ENCODE results near the gene B4GALT4.

The B4GALT4 gene

DNA sequence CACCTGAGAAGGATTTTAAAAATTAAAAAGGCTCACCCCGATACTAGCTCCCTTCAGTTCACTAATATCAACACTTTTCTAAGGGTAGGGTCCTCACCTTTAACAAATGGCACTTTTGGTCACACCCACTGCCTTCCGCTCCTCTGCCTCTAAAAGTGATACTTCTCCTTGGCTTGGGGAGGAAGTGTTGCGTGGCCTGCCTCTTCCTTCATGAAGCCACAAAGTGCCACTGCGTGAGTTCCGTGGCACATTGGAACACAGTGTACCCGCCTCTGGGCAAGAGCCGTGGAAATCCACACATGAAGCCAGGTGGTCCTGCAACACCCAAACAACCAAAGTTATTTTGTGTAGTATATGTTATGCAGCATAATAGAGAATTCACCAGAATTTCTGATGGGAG is 3.9 kb downstream of the B4GALT4 start:
- peak; percentile 60 for DNase-seq

DNA sequence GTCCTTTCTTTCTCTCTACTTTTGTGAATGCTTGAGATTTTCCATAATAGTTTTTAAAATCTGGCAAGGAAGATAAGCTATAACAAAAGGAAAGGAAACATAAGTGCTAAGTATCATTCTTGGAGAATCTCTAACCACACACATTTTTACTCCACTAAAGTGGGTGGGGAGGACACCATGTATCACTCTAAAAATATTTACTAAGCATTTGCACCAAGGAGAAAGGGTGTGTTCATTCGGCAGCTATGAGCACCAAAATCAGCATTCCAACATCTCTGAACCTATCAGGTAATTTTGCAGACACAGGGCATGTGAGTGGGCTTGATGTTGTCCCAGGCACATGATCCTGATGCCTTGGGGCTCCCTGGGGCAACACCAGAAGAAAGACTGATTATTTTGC is 5.5 kb downstream of the B4GALT4 start:
- no peak for DNase-seq

DNA sequence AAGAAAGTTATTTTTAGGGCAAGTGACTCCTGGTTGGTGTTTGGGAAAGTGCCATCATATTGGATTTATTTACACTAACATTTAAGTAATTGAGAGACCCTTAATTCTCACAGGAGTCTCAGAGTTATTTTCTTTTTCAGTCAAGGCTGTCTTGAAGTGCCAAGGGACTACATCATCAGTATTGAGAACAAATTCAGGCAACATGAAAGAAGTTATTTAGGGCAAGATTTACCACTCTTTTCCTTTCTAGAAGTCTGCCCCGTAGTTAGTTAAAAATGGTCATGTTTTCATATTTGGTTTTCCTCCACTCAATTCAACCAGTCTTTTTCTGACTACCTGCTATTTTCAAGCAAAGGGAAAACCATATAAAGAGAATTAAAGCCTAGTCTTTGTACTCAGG is 6.1 kb downstream of the B4GALT4 start:
- no peak for DNase-seq

DNA sequence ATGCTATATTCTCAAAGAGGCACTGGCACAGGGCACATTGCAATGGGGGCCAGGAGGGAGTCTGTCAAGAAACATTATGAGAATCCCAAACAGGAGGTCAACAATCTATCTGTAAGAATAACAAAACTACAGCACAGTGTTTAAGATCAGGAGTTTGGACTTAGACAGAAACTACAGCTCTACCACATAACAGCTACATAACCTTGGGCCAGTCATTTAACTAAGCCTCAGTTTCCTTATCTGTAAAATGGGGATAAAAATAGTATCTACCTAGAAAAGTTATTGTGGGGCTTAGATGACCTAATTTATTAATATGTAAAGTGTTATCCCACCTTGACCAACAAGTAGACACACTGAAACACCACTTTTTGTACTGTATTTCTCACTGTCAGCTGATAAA is 9.9 kb downstream of the B4GALT4 start:
- DNase-seq: no peak

DNA sequence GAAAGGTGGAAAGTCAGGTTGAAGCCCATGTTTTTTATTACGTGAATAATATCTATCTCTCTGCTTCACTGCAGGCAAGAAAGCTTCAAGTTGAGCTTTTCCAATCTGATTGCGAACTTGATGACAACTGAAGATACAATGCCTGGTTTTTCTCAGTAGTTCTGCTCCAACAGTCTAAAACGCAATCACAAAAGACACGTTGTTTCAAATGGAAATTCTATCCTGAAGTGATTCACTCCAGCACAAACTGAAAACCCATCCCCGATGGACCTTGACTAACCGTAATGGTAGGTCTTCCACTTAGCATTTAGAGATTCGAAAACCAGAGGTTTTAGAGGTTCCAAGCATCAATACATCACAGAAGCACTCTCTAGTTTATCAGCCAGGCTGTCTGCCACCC is 10.6 kb downstream of the B4GALT4 start:
- no peak for DNase-seq

DNA sequence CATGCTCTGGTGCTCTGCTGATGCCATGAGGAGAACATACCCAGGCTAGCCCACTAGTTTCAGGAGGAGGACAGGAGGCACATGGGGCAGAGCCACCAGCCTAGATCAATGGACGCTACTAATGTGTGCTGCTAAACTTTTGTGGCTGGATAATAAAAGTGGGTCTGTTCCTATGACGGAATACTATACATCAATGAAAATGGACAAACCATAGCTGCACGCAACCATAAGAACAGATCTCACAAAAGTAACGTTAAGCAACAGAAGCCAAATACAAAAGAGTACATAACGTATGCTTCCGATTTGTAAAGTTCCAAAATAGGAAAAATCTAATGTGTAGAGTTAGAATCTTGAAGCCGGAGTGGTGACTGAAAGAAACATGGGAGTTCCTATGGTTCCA is 11.5 kb downstream of the B4GALT4 start:
- DNase-seq: no peak

DNA sequence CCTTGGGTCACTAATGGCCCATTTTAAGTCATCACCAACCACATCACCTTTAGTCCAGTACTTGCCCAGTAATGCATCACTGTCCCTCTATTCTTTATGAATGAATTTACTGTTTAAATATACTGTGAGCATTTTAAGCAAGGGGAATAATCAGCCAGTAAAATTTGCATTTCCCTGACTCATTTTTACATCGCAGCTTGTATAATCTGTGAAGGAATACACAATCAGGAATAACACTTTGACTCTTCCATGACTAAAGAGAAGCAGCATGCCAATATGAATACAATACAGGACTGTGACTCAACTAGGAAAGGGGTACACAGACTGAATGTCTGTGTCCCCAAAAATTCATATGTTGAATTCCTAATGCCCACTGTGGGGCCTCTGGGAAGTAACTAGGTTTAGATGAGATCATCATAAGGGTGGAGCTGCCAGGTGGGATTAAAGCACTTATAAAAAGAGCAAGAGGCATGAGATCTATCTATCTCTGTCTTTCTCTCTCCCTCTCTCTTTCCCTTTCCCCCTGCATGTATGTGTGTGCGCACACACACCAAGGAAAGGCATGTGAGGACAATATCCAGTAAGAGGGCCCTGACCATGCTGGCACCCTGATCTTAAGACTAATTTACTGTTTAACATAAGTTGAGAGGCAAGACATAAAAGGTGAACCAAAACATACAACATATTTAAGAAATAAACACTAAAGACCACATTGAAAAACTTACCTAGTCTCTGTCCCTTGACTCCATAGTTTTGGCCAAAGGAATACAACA is 12.1 kb downstream of the B4GALT4 start:
- no peak for DNase-seq

DNA sequence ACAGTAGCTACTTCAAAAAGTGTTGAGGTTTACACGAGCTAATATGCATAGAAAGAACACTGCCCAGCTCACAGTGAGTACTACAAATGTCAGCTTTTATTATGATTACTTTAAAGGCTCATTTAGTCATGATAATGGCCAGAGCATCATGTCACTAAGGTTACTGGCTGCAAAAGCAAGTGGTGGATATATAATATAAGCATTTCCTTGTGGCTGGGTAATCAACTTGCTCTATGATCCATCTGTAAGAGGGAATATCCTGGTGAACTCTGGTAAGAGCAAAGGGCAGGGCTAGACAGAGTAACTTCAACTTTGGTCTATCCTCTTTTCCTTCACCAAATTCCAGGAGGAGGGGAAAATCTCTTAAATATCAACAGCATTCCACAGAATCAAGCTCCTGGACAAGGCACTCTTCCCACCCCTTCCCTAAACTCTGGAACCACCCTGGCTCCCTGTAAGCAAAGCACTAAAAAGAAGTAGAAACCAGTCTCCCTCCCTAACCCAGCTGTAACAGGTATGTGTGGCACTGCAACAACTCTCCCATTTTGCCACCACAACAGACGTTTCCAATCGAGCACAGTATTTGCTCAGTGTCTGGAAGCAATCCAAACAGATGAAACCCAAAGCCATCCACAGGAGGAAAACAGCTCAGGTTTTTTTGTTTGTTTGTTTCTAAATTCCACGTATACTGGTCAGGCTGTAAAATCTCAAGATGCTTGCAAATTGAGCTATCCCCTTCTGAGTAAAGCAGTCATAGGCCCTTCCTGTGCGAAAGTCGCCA is 13.4 kb downstream of the B4GALT4 start:
- DNase-seq: no peak

DNA sequence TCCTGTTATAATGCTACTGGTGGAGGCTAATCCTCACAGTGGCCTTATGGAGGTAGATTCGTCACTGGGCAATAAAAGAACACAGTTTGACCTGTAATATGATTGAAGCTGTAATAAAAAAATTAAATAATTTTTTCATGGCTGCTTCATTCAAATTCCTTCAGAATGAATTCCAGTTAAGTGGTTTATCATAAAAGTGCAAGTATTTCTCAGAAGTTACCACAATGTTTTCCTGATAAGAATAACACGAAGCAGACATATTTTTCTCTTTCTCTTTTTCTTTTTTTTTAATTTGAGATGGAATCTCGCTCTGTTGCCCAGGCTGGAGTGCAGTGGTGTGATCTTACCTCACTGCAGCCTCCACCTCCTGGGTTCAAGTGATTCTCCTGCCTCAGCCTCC is 15.6 kb downstream of the B4GALT4 start:
- DNase-seq: no peak

DNA sequence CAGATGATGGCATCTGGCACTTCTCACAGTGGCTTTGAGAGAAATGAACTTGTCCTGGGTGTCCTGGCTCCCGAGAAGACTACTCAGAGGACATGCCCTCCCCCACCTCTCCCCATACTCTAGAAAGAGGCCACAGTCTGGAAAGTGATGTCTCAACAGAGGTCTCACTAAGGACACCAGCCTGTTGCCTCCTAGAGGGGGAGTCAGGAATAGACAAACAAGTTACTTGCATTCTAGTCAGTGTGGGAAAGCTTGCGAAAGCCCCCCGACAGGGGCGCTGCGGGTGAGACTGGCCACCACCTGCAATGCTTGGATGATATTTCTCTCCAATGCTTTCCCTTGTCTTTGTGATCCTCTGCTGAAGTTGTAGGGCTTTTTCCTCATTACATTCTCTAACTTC is 17.2 kb downstream of the B4GALT4 start:
- no peak for DNase-seq

DNA sequence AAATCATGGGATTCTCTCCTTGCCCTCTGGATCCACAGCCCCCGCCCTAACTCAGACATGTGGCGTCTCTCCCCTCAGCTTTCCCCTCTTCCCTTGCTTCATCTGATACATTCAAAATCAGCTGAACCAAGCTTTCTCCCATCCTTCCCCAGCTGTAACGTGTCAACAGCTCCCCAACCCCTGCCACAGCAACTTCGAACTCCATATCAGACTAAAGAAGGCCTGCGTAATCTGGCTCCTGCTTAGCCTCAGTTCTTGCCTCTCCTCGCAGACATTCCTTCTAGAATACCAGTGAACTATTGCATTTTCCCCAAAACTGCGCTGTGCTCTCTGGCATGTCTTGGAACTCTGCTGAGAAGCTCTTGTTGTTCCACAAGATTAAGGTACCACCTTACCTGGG is 18.3 kb downstream of the B4GALT4 start:
- DNase-seq: no peak

DNA sequence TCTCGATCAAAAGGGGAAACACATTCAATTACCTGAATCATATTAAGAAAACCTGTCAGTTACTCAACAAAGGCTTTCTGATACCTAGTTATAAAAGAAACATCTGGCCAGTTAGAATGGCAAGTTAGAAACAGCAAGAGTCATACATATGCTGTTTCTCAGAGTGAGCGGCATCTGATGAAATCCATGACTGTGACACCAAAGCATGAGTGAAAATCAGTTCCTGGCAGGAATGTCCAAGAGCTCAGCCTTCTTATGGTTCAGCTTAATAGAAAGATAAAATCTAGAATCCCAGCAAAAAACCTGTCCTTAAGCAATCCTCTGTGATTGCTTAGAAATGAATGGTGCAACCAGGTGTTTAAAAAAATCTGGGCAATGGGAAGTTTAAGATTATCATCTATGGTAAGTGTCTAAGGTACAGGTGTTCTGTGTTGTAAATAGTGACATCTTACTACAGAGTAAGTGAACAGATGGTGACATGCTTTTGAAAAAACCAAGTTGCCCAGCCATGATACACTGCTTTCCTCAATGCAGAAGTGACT is 18.8 kb downstream of the B4GALT4 start:
- DNase-seq: no peak

DNA sequence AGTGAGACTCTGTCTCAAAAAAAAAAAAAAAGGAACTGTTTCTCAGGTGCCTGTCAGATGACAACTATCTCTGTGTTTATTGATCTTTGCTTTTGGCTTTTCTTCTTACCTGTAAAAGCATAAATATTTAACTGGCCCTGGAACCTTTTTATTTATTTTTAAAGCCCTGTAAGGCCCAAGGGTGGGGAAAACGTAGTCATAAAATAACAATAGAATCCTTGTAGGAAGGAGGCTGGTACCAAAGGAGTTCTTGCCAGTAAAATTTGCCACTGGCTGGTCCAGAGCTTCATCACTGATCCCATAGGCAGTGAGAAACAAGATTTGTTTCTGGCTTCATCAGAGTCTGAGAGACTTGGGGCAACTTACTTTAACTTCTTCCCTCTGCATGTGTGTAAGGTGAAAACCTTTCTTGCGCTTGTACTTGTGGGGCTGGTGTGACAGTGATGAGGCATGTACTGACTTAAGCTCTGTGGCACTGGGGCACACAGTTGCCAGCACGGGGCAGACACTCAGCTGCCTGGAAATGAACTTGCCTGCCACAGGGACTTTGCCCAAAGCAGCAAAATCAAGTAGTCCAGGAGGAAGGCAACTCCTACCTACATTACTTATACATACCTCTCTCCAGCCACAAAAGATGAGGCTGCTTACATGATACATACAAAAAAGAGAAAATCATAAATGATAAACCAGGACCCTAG is 19.6 kb downstream of the B4GALT4 start:
- DNase-seq: no peak

DNA sequence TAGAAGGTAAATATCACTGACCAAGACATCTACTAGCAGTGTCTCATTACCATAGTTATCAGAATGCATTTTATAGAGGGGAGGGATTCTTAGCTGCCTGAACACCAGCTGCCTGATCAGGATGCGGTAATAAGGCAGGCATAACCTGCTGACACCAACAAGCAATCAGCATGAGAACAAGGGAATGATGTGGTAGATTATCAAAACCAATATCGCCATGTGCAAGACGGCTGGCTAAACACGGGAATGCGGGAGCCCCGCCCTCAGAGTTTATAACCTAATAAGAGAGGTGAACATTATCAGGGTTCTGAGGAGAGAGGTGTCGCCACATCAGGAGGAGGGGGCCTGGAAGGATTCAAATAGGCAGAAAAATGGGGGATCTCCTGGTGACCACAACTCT is 20.5 kb downstream of the B4GALT4 start:
- no peak for DNase-seq

DNA sequence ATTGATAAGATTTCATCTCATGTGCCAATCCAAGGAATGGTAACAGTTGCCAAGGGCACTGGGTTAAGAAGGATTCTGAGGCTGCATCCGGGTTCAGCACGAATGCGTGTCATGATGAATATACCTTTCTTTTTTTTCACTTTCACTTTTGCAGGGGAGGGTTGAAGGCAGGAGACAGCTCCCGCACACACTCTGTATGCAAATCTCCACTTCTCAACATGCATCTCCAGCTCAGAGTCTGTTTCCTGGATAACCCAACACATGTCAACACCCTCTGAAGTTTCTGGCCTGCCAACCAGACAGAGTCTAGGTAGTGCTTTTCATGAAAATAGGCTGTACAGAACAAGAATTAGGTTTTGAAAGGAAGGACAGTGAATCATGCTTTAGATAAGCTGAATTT is 21.6 kb downstream of the B4GALT4 start:
- DNase-seq: peak; percentile 69

DNA sequence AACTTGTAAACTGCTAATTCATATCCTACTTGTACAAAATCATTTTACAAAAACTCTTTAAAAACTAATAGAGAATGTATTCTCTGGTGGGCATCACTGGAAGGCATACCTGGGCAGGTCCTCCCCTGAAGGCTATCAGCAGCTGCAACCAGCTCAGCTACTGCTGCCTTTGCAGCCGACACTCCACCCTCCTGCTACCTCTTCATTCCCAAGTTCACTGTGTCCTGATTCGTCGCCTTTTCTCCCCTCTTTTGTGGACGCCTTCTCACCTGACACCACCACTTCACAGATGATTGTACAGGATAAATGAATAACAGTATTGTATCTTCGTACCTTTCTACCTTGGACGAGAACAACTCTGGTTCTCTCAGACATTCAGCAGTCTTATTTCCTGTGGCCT is 28.9 kb downstream of the B4GALT4 start:
- no peak for DNase-seq

DNA sequence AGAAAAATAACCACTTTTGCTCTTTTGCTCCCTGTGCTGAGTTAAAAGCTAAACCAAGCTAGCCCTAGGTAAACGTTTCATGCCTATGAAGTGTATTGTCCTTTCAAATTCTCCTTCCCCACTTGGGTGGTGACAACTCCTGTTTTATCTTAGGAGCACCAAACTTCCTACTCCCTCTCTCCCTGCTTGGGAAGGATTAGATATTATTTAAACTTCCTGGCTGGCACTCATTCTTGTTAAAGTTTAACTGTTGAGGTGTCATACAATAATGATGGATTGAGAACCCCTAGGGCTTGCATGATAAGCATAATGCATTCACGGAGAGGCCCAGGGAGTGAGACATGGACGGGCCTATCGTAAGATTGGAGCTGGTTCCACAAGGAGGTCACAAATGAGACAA is 29.5 kb downstream of the B4GALT4 start:
- DNase-seq: no peak

DNA sequence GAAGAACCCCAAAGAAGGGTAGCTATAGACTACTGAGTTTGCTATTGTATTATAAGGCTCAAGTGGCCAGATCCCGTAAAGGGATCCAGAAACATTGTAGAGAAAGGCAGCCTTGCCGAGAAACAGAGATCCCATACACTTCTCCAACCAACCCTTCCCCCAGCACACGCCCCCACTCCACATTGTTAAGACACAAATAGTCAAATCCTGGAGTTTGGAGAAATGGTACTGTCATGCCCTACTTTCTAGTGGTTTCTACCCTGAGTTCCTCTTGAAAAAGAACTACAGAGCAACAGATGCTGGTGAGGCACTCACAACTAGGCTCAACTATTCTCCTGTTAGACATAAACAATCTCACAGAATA is 33.2 kb downstream of the B4GALT4 start:
- no peak for DNase-seq

DNA sequence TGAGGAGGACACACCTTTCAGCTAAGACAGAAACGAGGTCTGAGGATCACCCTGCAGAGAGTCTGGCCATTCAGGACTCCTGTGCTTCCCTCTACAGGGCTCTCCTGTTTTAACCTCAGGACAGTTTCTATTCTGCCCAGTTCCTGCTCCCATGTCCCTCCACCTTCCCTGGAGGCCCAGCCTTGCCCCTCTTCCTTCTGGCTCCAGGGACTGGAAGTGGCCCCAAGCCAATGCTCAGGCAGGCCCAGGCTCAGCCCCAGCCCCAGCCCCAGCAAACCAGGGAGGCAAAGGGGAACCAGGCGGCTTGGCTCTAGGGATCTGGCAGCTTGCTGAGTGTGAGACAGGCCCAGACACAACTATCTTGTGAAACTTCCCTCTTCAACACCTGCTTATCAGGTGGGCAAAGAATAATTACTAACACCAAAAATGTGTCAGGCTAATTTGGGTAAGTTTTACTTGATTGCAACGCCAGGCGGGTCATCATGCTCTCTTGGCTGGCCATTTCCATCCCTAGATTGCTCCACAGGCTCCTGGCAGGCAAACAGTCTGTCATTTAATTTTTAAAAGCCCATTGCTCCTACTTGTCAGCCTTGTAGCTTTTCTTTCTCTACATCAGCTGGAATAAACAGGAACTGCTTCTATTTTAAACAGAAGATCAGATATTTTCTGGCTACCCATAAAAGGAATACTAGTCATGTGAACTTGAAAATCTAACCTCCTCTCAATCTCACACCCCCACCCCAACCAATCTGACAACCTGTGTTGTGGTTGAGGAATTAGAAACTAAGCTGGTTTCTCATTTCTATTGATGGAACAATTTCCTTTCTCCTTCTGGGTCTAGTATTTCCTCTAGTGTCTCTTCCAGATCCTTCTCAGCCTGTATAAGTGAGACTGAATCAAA is 33.8 kb downstream of the B4GALT4 start:
- no peak for DNase-seq

DNA sequence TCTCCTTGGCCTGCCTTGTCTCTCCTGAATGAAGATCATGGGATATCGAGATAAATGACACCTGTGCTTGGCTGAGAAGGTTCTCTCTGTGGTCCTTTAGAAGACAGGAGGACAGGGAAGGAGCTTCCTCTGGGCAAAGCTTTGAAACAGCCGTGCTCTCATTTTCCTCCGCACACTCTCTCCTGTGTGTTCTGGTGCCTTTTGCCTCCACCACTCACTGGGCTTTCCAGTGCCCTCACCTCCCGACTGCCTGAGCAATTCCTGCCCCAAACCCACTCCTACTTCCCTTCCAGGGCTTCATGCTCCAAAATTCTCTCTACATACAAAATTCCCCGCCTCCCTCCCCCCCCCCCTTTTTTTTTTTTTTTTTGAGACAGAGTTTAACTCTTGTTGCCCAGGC is 35.0 kb downstream of the B4GALT4 start:
- DNase-seq: no peak

DNA sequence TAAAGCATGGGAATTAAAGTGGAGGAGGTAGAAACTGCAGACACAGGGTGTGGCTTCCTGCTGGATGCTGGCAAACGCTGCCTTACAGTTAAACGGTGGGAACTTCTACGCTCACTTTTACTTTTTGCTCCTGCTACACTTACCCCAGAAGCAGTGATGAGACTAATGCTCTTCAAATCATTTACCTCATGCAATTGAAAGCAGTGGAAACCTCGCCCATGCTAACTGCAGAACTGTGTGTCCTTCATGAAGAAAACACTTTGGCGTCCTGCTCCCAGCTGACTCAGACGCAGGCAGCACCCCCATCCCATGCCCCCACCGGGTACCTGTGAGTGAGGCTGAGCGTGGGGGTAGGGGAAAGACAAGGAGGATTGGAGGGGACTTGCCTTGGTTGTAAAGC is 35.5 kb downstream of the B4GALT4 start:
- no peak for DNase-seq

DNA sequence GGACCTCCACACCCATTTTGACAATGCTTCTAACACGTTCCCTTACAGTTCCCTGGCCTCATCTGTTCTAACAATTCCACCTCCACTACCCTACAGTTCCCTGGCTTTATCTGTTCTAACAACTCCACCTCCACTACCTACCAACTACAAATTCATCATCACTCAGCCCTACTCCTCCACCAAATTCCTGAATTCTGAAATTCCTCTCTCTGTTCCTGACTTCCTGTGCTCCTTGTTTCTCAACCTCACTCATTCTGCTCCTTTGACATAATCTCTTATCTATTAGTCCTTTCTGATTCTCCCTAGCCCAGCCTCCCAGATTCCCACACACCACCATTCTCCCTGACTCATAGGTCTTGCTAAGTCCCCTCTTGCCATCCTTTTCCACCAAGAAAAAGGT is 44.8 kb downstream of the B4GALT4 start:
- DNase-seq: no peak

DNA sequence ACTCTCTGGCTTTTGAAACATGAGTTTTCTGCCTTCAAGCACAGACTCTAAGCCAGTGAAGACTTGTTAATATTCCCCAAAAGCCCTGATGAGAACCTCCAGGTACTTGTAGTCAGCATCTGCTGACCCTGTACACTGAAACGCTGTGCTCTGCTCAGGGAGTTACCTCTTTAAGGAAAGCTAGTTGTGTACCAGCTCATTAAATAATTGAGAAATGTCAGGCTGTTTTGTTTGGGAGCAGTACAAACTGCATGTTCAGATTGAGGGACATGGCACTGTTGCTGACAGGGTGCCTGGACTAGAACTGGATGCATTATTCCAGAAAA is 45.6 kb downstream of the B4GALT4 start:
- DNase-seq: no peak

Data from activated CD4-positive, alpha-beta T cell treated with anti-CD3 and anti-CD28 coated beads, Interleukin-10, Interleukin-2, amounts not matched to agents 100 ng/mL and 50 ng/mL, durations not matched to agents 16 hours and 8 hours (primary cell).